K562 (cell line): ENCODE results near the gene PRRG1. TPM values are rescaled to one million over a fixed set of nuclear protein-coding genes. Genes with fewer than 3 reads are reported as not detected.

Experiments
- ATAC-seq: fragments of 200-7000 bp; cut with Tn5 transposase; 3 replicates; pipeline ENCODE4 v1.9.1; 2020; ENCODE audit warnings: moderate library complexity
- BruUV-seq: library from RNA; stranded (reverse); fragments of 400-500 nt; replicated peaks from 2 replicates; lab custom pipeline; 2021; lab: Mats Ljungman, UMichigan
- CTCF ChIA-PET: fragments of 300-600 bp; formaldehyde crosslinking; extraction: SDS; loops from one replicate; lab custom pipeline; 2021; ENCODE audit warnings: low intra/inter-chr PET ratio; lab: Yijun Ruan, JAX
- POLR2A ChIA-PET: fragments of 300-600, 350-650 bp; sonication (Branson Sonifier 250); formaldehyde crosslinking; extraction: SDS; loops from one replicate; lab custom pipeline; 2021; ENCODE audit warnings: antibody characterized with exemption, inconsistent platforms; lab: Yijun Ruan, JAX
- DNase-seq, 4 experiments: peaks; one replicate each; pipeline versions ENCODE4 v3.0.0 to v3.0.0-alpha.2; 2011 to 2018; ENCODE audit warnings: low spot score in 3 of 4, mixed read lengths in 3 of 4; ENCODE audit errors: extremely low read depth in 1 of 4
- FAIRE-seq: peaks from 2 replicates; lab custom pipeline; 2011; peaks lifted over from hg19 to GRCh38; lab: Jason Lieb, UNC
- H2AFZ ChIP-seq: 2 replicates; pipeline ENCODE4 v1.6.0; 2011; ENCODE audit warnings: low read depth, low read length, control low read depth, inconsistent platforms
- H3K27ac ChIP-seq: fragments of 200-600 bp; 3 replicates; pipeline ENCODE4 v1.8.0; 2011; ENCODE audit warnings: low read depth, mild to moderate bottlenecking, control low read depth, inconsistent platforms, low read length, moderate library complexity, mixed read lengths; ENCODE audit errors: extremely low read depth
- H3K27me3 ChIP-seq, 2 experiments: fragments of 300-600 bp in 1 of 2; 2 replicates in 1 of 2; 3 replicates in 1 of 2; pipeline versions ENCODE4 v1.6.0 to v1.8.0; 2011; ENCODE audit warnings: inconsistent platforms in 2 of 2, low read length in 2 of 2, mild to moderate bottlenecking in 1 of 2, mixed read lengths in 1 of 2, moderate library complexity in 1 of 2; ENCODE audit not compliant: control insufficient read depth in 2 of 2, insufficient read depth in 2 of 2
- H3K36me3 ChIP-seq: fragments of 300-600 bp; 3 replicates; pipeline ENCODE4 v1.8.0; 2011; ENCODE audit warnings: mild to moderate bottlenecking, low read length, inconsistent platforms; ENCODE audit not compliant: control insufficient read depth, insufficient read depth
- H3K4me1 ChIP-seq, 2 experiments: fragments of 200-600 bp in 1 of 2; replicated peaks in 1 of 2; 2 replicates in 1 of 2; 3 replicates in 1 of 2; pipeline versions ENCODE4 v1.5.1 to v1.8.0; 2011; ENCODE audit warnings: inconsistent platforms in 2 of 2, low read length in 2 of 2, mild to moderate bottlenecking in 1 of 2, mixed read lengths in 1 of 2, moderate library complexity in 1 of 2; ENCODE audit not compliant: control insufficient read depth in 2 of 2, insufficient read depth in 2 of 2
- H3K4me2 ChIP-seq: 2 replicates; pipeline ENCODE4 v1.6.1; 2011; ENCODE audit warnings: low read length, control low read depth, inconsistent platforms, mixed read lengths; ENCODE audit not compliant: insufficient read depth
- H3K4me3 ChIP-seq: fragments of 200-600 bp; sonication (generic), shearing (Covaris generic); 2 replicates; pipeline ENCODE4 v1.5.1; 2016; ENCODE audit warnings: control low read depth, inconsistent platforms
- H3K79me2 ChIP-seq: fragments of 200-600 bp; 3 replicates; pipeline ENCODE4 v1.8.0; 2011; ENCODE audit warnings: low read length, inconsistent platforms; ENCODE audit not compliant: control insufficient read depth, insufficient read depth
- H3K9ac ChIP-seq, 2 experiments: 2 replicates each; pipeline versions ENCODE4 v1.6.0 to v1.6.1; 2011; ENCODE audit warnings: low read depth in 2 of 2, low read length in 2 of 2, control low read depth in 1 of 2, inconsistent platforms in 1 of 2, mild to moderate bottlenecking in 1 of 2, mixed read lengths in 1 of 2; ENCODE audit not compliant: insufficient read depth in 1 of 2
- H3K9me1 ChIP-seq: one replicate; pipeline ENCODE4 v1.6.0; 2011; ENCODE audit warnings: inconsistent platforms, mild to moderate bottlenecking, low read length, moderate library complexity; ENCODE audit not compliant: control insufficient read depth, insufficient read depth
- H3K9me3 ChIP-seq: replicated peaks from 2 replicates; pipeline ENCODE4 v1.5.1; 2011; ENCODE audit warnings: low read depth, low read length, inconsistent platforms; ENCODE audit not compliant: control insufficient read depth, insufficient read depth
- H4K20me1 ChIP-seq: replicated peaks from 2 replicates; pipeline ENCODE4 v1.6.1; 2011; ENCODE audit warnings: low read length, inconsistent platforms, mixed read lengths; ENCODE audit not compliant: control insufficient read depth, insufficient read depth
- CCNT2 ChIP-seq: IDR thresholded peaks from 2 replicates; pipeline ENCODE4 v1.6.1; 2011; ENCODE audit warnings: borderline replicate concordance, low read depth, mild to moderate bottlenecking, moderate library complexity, mixed read lengths, low read length; ENCODE audit not compliant: insufficient read length; ENCODE audit errors: extremely low read depth
- ERF ChIP-seq: fragments of 450-650 bp; formaldehyde crosslinking; IDR thresholded peaks from 2 replicates; pipeline ENCODE4 v1.4.0; 2020; ENCODE audit warnings: mild to moderate bottlenecking, mixed read lengths
- ESRRA ChIP-seq: fragments of 450-650 bp; IDR thresholded peaks from 2 replicates; pipeline ENCODE4 v1.6.1; 2014; ENCODE audit warnings: low read depth, mild to moderate bottlenecking, moderate library complexity, borderline replicate concordance
- MITF ChIP-seq: IDR thresholded peaks from 2 replicates; pipeline ENCODE4 v1.6.1; 2014; ENCODE audit warnings: antibody characterized with exemption
- PTRF ChIP-seq: fragments of 450-650 bp; IDR thresholded peaks from 2 replicates; pipeline ENCODE4 v1.6.1; 2016; ENCODE audit warnings: mild to moderate bottlenecking, missing genetic modification characterization, missing compliant biosample characterization
- SLC30A9 ChIP-seq: fragments of 250-450 bp; sonication (Bioruptor Pico); IDR thresholded peaks from 2 replicates; pipeline ENCODE4 v1.8.0; 2022; ENCODE audit warnings: mild to moderate bottlenecking, moderate library complexity
- ZFP1 ChIP-seq: fragments of 450-650 bp; formaldehyde crosslinking; IDR thresholded peaks from 2 replicates; pipeline ENCODE4 v1.4.0; 2020; ENCODE audit warnings: mild to moderate bottlenecking, mixed read lengths
- ZNF253 ChIP-seq: fragments of 250-450 bp; sonication (Bioruptor Pico); conservative IDR thresholded peaks from 2 replicates; pipeline ENCODE4 v1.6.1; 2021; ENCODE audit warnings: mild to moderate bottlenecking
- WGBS: fragments of 100-300 bp; shearing (Covaris generic); methylation state at CpG from one replicate; pipeline ENCODE4 v1.1.6; 2016; ENCODE audit warnings: low coverage, mixed read lengths; ENCODE audit not compliant: insufficient coverage; ENCODE audit errors: missing lambda C conversion rate; 5-methylcytosine and 5-hydroxymethylcytosine counted together
- in situ Hi-C: fragments of 300-500 bp; cut with MboI; formaldehyde crosslinking; loops from 4 replicates; pipeline ENCODE4 v1.15.0; 2018; ENCODE audit warnings: inconsistent platforms, mixed read lengths
- intact Hi-C: fragments of 100-400 bp; cut with micrococcal nuclease; formaldehyde crosslinking; loops from 2 replicates; pipeline ENCODE4 v1.14.2; 2022
- polyA plus RNA-seq, 8 experiments: library from polyadenylated mRNA; depleted of rRNA in 4 of 8; stranded (reverse) in 5 of 8; unstranded in 3 of 8; fragments of >200 nt; fragmentation: Nextera tagmentation in 2 of 8; fragmentation: Illumina TruSeq in 1 of 8; extraction: Ambion mirVana in 2 of 8; extraction: Trizol in 1 of 8; gene quantifications; 2 replicates each; pipeline versions ENCODE4 v1.2.1 to v1.2.3, GENCODE V29; 2011 to 2014; ENCODE audit warnings: inconsistent platforms in 1 of 8, missing spikeins in 1 of 8
- total RNA-seq, 7 experiments: library from RNA; depleted of rRNA in 6 of 7; stranded (reverse); fragments of >200 nt in 6 of 7; fragmentation: Illumina TruSeq in 2 of 7; extraction: Trizol in 2 of 7; gene quantifications; 2 replicates each; pipeline versions ENCODE4 v1.2.1 to v1.2.3, GENCODE V29; 2011 to 2021; ENCODE audit warnings: low replicate concordance in 1 of 7
- TF ChIP-seq, protein P1 (sequence below): sonication (generic); IDR thresholded peaks from 2 replicates; pipeline ENCODE4 v1.6.1; 2016
- TF ChIP-seq, protein P2 (sequence below): fragments of 450-650 bp; IDR thresholded peaks from 2 replicates; pipeline ENCODE4 v1.6.1; 2017; ENCODE audit warnings: antibody characterized with exemption, mild to moderate bottlenecking
- TF ChIP-seq, protein P3 (sequence below): fragments of 250-450 bp; sonication (Bioruptor Pico); IDR thresholded peaks from 2 replicates; pipeline ENCODE4 v1.5.0; 2021

The PRRG1 gene
- total and polyA plus RNA-seq, 9 of the 15 experiments (the other 6 are each of a cell fraction or from before 2014, with no cell fraction given), result 1.7 to 11.8 (median 4.2) TPM

DNA sequence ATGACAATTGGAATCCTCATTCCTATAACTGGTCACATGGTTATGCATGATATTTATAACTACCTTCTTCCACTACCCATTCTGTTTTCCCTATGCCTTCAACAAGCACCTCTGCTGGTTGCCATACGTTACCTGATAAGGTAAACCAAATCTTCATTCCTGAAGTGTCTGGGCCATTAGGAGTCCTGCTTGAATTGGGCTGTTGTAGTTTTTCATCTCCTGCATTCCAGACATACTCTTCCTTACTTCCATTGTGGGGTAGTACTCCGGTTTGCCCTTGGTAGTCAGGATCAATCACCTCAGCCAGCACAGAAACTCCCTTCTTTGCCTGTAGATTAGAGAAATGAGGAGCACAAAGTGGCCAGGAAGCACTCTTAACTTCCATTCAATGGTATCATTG lies 113.2 kb downstream of the PRRG1 start:
- H3K9me1 ChIP-seq, result no peaks in the 10 kb centered on the region

More for the DNA sequence above, 113.2 kb downstream of the PRRG1 start:
- Histone ChIP-seq H3K36me3 (no peaks in the 10 kb centered on the region), H3K27me3 (no peaks in the 10 kb centered on the region), H3K4me2 (no peak overlapping the region)
- TF ChIP-seq PTRF (tag) (no peak), MITF (no peak), ERF (CRISPR knock-in tag) (no peak), ZFP1 (CRISPR knock-in tag) (no peak), SLC30A9 (no peak), CCNT2 (no peak), ESRRA (no peak), ZNF253 (CRISPR knock-in tag) (no peak)
- TF ChIP-seq, protein P1, sequence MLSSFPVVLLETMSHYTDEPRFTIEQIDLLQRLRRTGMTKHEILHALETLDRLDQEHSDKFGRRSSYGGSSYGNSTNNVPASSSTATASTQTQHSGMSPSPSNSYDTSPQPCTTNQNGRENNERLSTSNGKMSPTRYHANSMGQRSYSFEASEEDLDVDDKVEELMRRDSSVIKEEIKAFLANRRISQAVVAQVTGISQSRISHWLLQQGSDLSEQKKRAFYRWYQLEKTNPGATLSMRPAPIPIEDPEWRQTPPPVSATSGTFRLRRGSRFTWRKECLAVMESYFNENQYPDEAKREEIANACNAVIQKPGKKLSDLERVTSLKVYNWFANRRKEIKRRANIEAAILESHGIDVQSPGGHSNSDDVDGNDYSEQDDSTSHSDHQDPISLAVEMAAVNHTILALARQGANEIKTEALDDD, result no peak
- TF ChIP-seq, protein P2, sequence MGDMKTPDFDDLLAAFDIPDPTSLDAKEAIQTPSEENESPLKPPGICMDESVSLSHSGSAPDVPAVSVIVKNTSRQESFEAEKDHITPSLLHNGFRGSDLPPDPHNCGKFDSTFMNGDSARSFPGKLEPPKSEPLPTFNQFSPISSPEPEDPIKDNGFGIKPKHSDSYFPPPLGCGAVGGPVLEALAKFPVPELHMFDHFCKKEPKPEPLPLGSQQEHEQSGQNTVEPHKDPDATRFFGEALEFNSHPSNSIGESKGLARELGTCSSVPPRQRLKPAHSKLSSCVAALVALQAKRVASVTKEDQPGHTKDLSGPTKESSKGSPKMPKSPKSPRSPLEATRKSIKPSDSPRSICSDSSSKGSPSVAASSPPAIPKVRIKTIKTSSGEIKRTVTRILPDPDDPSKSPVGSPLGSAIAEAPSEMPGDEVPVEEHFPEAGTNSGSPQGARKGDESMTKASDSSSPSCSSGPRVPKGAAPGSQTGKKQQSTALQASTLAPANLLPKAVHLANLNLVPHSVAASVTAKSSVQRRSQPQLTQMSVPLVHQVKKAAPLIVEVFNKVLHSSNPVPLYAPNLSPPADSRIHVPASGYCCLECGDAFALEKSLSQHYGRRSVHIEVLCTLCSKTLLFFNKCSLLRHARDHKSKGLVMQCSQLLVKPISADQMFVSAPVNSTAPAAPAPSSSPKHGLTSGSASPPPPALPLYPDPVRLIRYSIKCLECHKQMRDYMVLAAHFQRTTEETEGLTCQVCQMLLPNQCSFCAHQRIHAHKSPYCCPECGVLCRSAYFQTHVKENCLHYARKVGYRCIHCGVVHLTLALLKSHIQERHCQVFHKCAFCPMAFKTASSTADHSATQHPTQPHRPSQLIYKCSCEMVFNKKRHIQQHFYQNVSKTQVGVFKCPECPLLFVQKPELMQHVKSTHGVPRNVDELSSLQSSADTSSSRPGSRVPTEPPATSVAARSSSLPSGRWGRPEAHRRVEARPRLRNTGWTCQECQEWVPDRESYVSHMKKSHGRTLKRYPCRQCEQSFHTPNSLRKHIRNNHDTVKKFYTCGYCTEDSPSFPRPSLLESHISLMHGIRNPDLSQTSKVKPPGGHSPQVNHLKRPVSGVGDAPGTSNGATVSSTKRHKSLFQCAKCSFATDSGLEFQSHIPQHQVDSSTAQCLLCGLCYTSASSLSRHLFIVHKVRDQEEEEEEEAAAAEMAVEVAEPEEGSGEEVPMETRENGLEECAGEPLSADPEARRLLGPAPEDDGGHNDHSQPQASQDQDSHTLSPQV, result no peak
- TF ChIP-seq, protein P3, sequence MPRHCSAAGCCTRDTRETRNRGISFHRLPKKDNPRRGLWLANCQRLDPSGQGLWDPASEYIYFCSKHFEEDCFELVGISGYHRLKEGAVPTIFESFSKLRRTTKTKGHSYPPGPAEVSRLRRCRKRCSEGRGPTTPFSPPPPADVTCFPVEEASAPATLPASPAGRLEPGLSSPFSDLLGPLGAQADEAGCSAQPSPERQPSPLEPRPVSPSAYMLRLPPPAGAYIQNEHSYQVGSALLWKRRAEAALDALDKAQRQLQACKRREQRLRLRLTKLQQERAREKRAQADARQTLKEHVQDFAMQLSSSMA (CRISPR knock-in tag), result no peak
- TF ChIP-seq, all 486 proteins: peak for 0
- H3K9me3 ChIP-seq, result no peaks in the 10 kb centered on the region
- in situ Hi-C loops (no loop called here), intact Hi-C loops (no loop called here)
- no peak overlapping the region for H3K27ac ChIP-seq
- no peak for FAIRE-seq
- no peaks in the 10 kb centered on the region for H3K79me2 ChIP-seq
- no peak for ATAC-seq
- BruUV-seq, result no TSS peak
- H3K4me3 ChIP-seq, result no peak overlapping the region
- H2AFZ ChIP-seq, result no peak overlapping the region
- H3K4me1 ChIP-seq, result no peaks in the 10 kb centered on the region
- no peak overlapping the region for H3K9ac ChIP-seq
- POLR2A ChIA-PET, result no interaction called here
- no peaks in the 10 kb centered on the region for H4K20me1 ChIP-seq
- 62% methylated on average over 2 of the region's 2 CpGs for WGBS
- CTCF ChIA-PET, result no interaction called here
- no peak for DNase-seq
